Peyer's patch (tissue), 4 donors: Measurements from ENCODE around the gene TMC6.

ENCODE experiments used
- POLR2A ChIP-seq, 2 donors: fragments of 450-650 bp; IDR thresholded peaks; one replicate each; pipeline ENCODE4 v1.5.1; 2017; ENCODE audit warnings: antibody characterized with exemption in 2 of 2, mild to moderate bottlenecking in 2 of 2, moderate library complexity in 2 of 2
- TF ChIP-seq, protein P1 (sequence below), 6 experiments: fragments of 450-650 bp in 4 of 6; fragments of 200-600 bp in 2 of 6; sonication (generic) in 1 of 6; IDR thresholded peaks; one replicate each; pipeline ENCODE4 v1.5.1; 2017 to 2019; ENCODE audit warnings: antibody characterized with exemption in 6 of 6, mild to moderate bottlenecking in 3 of 6, moderate library complexity in 1 of 6

DNA sequence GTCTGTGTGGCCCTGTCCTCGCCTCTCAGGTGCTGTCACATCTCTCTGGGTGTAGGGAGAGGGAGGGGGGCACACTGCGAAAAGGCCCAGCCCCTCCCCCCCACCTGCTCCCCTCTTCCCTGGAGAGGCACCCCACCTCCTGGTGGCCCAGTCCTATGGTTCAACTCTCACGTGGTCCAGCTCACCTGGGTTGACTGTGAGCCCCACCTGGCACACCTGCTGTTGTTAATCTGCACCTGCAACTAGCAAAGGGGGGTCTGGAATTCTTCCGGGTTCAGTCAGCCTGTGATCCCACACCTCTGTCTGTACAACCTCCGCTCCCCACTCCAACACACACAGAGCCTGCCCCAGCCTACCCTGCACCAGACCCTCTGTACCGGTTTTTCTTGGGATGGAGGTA is 37.9 kb upstream of the TMC6 start:
- TF ChIP-seq, protein P1, sequence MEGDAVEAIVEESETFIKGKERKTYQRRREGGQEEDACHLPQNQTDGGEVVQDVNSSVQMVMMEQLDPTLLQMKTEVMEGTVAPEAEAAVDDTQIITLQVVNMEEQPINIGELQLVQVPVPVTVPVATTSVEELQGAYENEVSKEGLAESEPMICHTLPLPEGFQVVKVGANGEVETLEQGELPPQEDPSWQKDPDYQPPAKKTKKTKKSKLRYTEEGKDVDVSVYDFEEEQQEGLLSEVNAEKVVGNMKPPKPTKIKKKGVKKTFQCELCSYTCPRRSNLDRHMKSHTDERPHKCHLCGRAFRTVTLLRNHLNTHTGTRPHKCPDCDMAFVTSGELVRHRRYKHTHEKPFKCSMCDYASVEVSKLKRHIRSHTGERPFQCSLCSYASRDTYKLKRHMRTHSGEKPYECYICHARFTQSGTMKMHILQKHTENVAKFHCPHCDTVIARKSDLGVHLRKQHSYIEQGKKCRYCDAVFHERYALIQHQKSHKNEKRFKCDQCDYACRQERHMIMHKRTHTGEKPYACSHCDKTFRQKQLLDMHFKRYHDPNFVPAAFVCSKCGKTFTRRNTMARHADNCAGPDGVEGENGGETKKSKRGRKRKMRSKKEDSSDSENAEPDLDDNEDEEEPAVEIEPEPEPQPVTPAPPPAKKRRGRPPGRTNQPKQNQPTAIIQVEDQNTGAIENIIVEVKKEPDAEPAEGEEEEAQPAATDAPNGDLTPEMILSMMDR (IDR thresholded peaks at IDR 0.05) = no peak
- no peak for TF ChIP-seq POLR2A (IDR thresholded peaks at IDR 0.05)
